ENCODE measurements around the gene OR56A4. TPM values are rescaled to one million over a fixed set of nuclear protein-coding genes. Genes with fewer than 3 reads are reported as not detected.

The OR56A4 gene
- total RNA-seq, 1 donor from 2014 or later, result 0.11 TPM

GRCh38 chr11:5955586-5955985 lies 51.2 kb downstream of the OR56A4 start:
- H3K27ac Mint-ChIP-seq, result no peak overlapping the region
- no peak for DNase-seq (ENCODE audit: low spot score in 2 of 2, unreplicated experiment in 2 of 2)
- H3K36me3 Mint-ChIP-seq, result no peaks in the 10 kb centered on the region
- no peak overlapping the region for H3K4me3 Mint-ChIP-seq
- peaks cover 14% of the 10 kb centered on the region for H3K9me3 Mint-ChIP-seq
- no peak for TF ChIP-seq CTCF (IDR thresholded peaks at IDR 0.05; ENCODE audit: unreplicated experiment)
- H3K4me1 Mint-ChIP-seq, result no peaks in the 10 kb centered on the region
- no peaks in the 10 kb centered on the region for H3K27me3 Mint-ChIP-seq (ENCODE audit: low read depth)

Other genes with a start within 250 kb of the OR56A4 start
- not detected in 3 replicates for gene OR52N5, start 223.6 kb downstream of the OR56A4 start, total RNA-seq
- gene OR52N1, start 215.7 kb downstream of the OR56A4 start, total RNA-seq, result not detected in 3 replicates
- not detected in 3 replicates for gene OR52N2, start 198.0 kb downstream of the OR56A4 start, total RNA-seq
- not detected in 3 replicates for gene OR52E6, start 165.0 kb downstream of the OR56A4 start, total RNA-seq
- gene OR52E8, start 149.3 kb downstream of the OR56A4 start, total RNA-seq, result not detected in 3 replicates
- not detected in 3 replicates for gene OR52E4, start 126.3 kb downstream of the OR56A4 start, total RNA-seq
- not detected in 3 replicates for gene OR52E5, start 113.7 kb downstream of the OR56A4 start, total RNA-seq
- gene OR56A3, start 64.7 kb downstream of the OR56A4 start, total RNA-seq, result not detected in 3 replicates
- gene OR56A5, start 38.5 kb downstream of the OR56A4 start, total RNA-seq, result 0.31 TPM in 1 of 3 replicates, not detected in the others
- gene OR52L1, start 20.0 kb downstream of the OR56A4 start, total RNA-seq, result not detected in 3 replicates
- gene OR56A1, start 23.8 kb upstream of the OR56A4 start, total RNA-seq, result 0.09 to 0.20 TPM (median 0.13 TPM) in 3 replicates
- not detected in 3 replicates for gene OR56B4, start 100.7 kb upstream of the OR56A4 start, total RNA-seq
- gene OR52B2, start 163.4 kb upstream of the OR56A4 start, total RNA-seq, result not detected in 3 replicates
- gene OR52W1, start 192.3 kb upstream of the OR56A4 start, total RNA-seq, result not detected in 3 replicates
- gene C11orf42, start 198.6 kb upstream of the OR56A4 start, total RNA-seq, result not detected in 3 replicates
- gene FHIP1B, start 227.7 kb upstream of the OR56A4 start, total RNA-seq, result 46.6 to 47.0 TPM (median 46.7 TPM) in 3 replicates
- 0.27 to 0.54 TPM (median 0.49 TPM) in 3 replicates for gene CNGA4, start 232.1 kb upstream of the OR56A4 start, total RNA-seq

All from mesothelial cell of epicardium (in vitro differentiated cells).